Measurements from ENCODE around the gene GMCL1. TPM values are rescaled to one million over a fixed set of nuclear protein-coding genes. Genes with fewer than 3 reads are reported as not detected.

The GMCL1 gene
- total and polyA plus RNA-seq, 7 donors, result 1.3 to 4.1 (median 3.0) TPM

- H3K27me3 ChIP-seq (ENCODE audit: insufficient read depth in 3 of 3, low read length in 2 of 3), result no peaks in the 10 kb centered on the region
- DNase-seq (no peak), ATAC-seq (no peak)
- no peak overlapping the region for H3K27ac ChIP-seq
- H3K9me3 ChIP-seq, result no peaks in the 10 kb centered on the region
- intact Hi-C loops (cut with DNase I), result no loop called here
- WGBS, 3 donors, result 93% methylated on average over 6 of the region's 6 CpGs
- H3K4me1 ChIP-seq, result peaks cover 29% of the 10 kb centered on the region
- no peak for TF ChIP-seq CTCF (IDR thresholded peaks at IDR 0.05)
- H3K36me3 ChIP-seq (ENCODE audit: insufficient read depth in 1 of 2, low read depth in 1 of 2), result no peaks in the 10 kb centered on the region
- H3K4me3 ChIP-seq, result peak overlapping the region; percentile 98
Measured at GRCh38 chr2:69831354-69831905, 2.0 kb downstream of the GMCL1 start.

GRCh38 chr2:69833752-69834151 lies 4.3 kb downstream of the GMCL1 start:
- no peak for TF ChIP-seq CTCF (IDR thresholded peaks at IDR 0.05)
- no peak for DNase-seq

GRCh38 chr2:69835666-69836065 lies 6.2 kb downstream of the GMCL1 start:
- ATAC-seq (no peak), DNase-seq (no peak)
- 74 to 76% (median 75%) methylated on average over 2 of the region's 2 CpGs for WGBS, 3 donors
- intact Hi-C loops (cut with DNase I), result no loop called here
- Histone ChIP-seq H3K27me3 (ENCODE audit: insufficient read depth in 3 of 3, low read length in 2 of 3) (no peaks in the 10 kb centered on the region), H3K27ac (no peak overlapping the region), H3K36me3 (ENCODE audit: insufficient read depth in 1 of 2, low read depth in 1 of 2) (peaks cover 0 to 12% of the 10 kb centered on the region in 2 donors), H3K4me3 (no peak overlapping the region), H3K9me3 (no peaks in the 10 kb centered on the region), H3K4me1 (peaks cover 19% of the 10 kb centered on the region)
- no peak for TF ChIP-seq CTCF (IDR thresholded peaks at IDR 0.05)

More at GRCh38 chr2:69833752-69834151, 4.3 kb downstream of the GMCL1 start:
- Histone ChIP-seq H3K9me3 (no peaks in the 10 kb centered on the region), H3K27me3 (ENCODE audit: insufficient read depth in 3 of 3, low read length in 2 of 3) (no peaks in the 10 kb centered on the region), H3K27ac (no peak overlapping the region), H3K36me3 (ENCODE audit: insufficient read depth in 1 of 2, low read depth in 1 of 2) (no peaks in the 10 kb centered on the region), H3K4me3 (no peak overlapping the region), H3K4me1 (peaks cover 24% of the 10 kb centered on the region)
- intact Hi-C loops (cut with DNase I), result no loop called here
- WGBS, 3 donors, result 91 to 93% (median 93%) methylated on average over 3 of the region's 3 CpGs
- no peak for ATAC-seq

- H3K27me3 ChIP-seq (ENCODE audit: insufficient read depth in 3 of 3, low read length in 2 of 3), result no peaks in the 10 kb centered on the region
- H3K27ac ChIP-seq, result no peak overlapping the region
- TF ChIP-seq CTCF (IDR thresholded peaks at IDR 0.05), result no peak
- no peaks in the 10 kb centered on the region for H3K9me3 ChIP-seq
- H3K4me3 ChIP-seq, result no peak overlapping the region
- H3K4me1 ChIP-seq, result peaks cover 12% of the 10 kb centered on the region
- intact Hi-C loops (cut with DNase I), result no loop called here
- H3K36me3 ChIP-seq (ENCODE audit: insufficient read depth in 1 of 2, low read depth in 1 of 2), result peaks cover 0 to 19% of the 10 kb centered on the region in 2 donors
- ATAC-seq (no peak), DNase-seq (no peak)
- WGBS, 3 donors, result 47 to 64% (median 53%) methylated on average over 5 of the region's 5 CpGs
Measured at GRCh38 chr2:69836316-69836715, 6.9 kb downstream of the GMCL1 start.

GRCh38 chr2:69837533-69837932 lies 8.1 kb downstream of the GMCL1 start:
- Histone ChIP-seq H3K36me3 (ENCODE audit: insufficient read depth in 1 of 2, low read depth in 1 of 2) (peaks cover 0 to 23% of the 10 kb centered on the region in 2 donors), H3K4me1 (no peaks in the 10 kb centered on the region), H3K27ac (no peak overlapping the region), H3K9me3 (no peaks in the 10 kb centered on the region), H3K27me3 (ENCODE audit: insufficient read depth in 3 of 3, low read length in 2 of 3) (no peaks in the 10 kb centered on the region), H3K4me3 (no peak overlapping the region)
- TF ChIP-seq CTCF (IDR thresholded peaks at IDR 0.05), result no peak
- WGBS, 3 donors, result 92 to 96% (median 94%) methylated on average over 2 of the region's 2 CpGs
- DNase-seq, result no peak
- intact Hi-C loops (cut with DNase I), result no loop called here
- no peak for ATAC-seq

Measured in psoas muscle (tissue), 8 donors.